Breast epithelium (tissue), 4 donors: ENCODE data around the gene BUB1B. TPM values are rescaled to one million over a fixed set of nuclear protein-coding genes. Genes with fewer than 3 reads are reported as not detected.

Experiments
- DNase-seq, 2 donors: peaks; one replicate each; pipeline ENCODE4 v3.0.0-alpha.2; 2019; ENCODE audit warnings: low spot score in 2 of 2
- H3K27ac ChIP-seq, 2 donors: fragments of 200-600 bp; sonication (generic) in 1 of 2; one replicate each; pipeline ENCODE4 v1.5.1; 2016 to 2019; ENCODE audit warnings: mild to moderate bottlenecking in 1 of 2
- H3K27me3 ChIP-seq, 2 donors: fragments of 200-600 bp; sonication (generic) in 1 of 2; one replicate each; pipeline versions ENCODE4 v1.5.1 to v1.6.0; 2017 to 2019; ENCODE audit warnings: control low read depth in 1 of 2, mild to moderate bottlenecking in 1 of 2
- H3K36me3 ChIP-seq: fragments of 200-600 bp; one replicate; pipeline ENCODE4 v1.5.1; 2019
- H3K4me1 ChIP-seq, 2 donors: fragments of 200-600 bp; sonication (generic); one replicate each; pipeline ENCODE4 v1.5.1; 2016 to 2019; ENCODE audit warnings: control low read depth in 1 of 2
- H3K4me3 ChIP-seq, 3 donors: fragments of 200-600 bp; sonication (generic); 1 replicate in 2 of 3; 2 replicates in 1 of 3; pipeline ENCODE4 v1.5.1; 2016 to 2019; ENCODE audit warnings: mild to moderate bottlenecking in 3 of 3, moderate library complexity in 2 of 3
- H3K9me3 ChIP-seq, 2 donors: fragments of 200-600 bp; sonication (generic) in 1 of 2; one replicate each; pipeline ENCODE4 v1.5.1; 2016 to 2019; ENCODE audit warnings: control low read depth in 1 of 2
- CTCF ChIP-seq, 3 donors: fragments of 450-650 bp; IDR thresholded peaks; one replicate each; pipeline ENCODE4 v1.5.1; 2016 to 2017; ENCODE audit warnings: antibody characterized with exemption in 3 of 3, mild to moderate bottlenecking in 3 of 3, moderate library complexity in 3 of 3
- POLR2A ChIP-seq: fragments of 450-650 bp; IDR thresholded peaks from one replicate; pipeline ENCODE4 v1.6.1; 2016; ENCODE audit warnings: antibody characterized with exemption, mild to moderate bottlenecking, moderate library complexity
- POLR2AphosphoS5 ChIP-seq, 3 donors: sonication (generic); formaldehyde crosslinking; IDR thresholded peaks; one replicate each; pipeline ENCODE4 v1.6.1; 2017; ENCODE audit warnings: antibody characterized with exemption in 3 of 3
- intact Hi-C: fragments of 100-400 bp; cut with DNase I; formaldehyde crosslinking; loops from one replicate; pipeline ENCODE4 v1.15.1; 2023; ENCODE audit warnings: low total_unique reads
- total RNA-seq, 3 donors: library from RNA; depleted of rRNA; stranded (reverse); fragments of >200 nt; gene quantifications; one replicate each; pipeline ENCODE4 v1.1.0, GENCODE V29; 2016

BUB1B gene
- total RNA-seq, 3 donors from 2014 or later: 0.33 to 1.9 (median 1.4) TPM

- intact Hi-C loops: no loop called here
- Histone ChIP-seq H3K9me3 (no peaks in the 10 kb centered on the region), H3K27me3 (no peaks in the 10 kb centered on the region), H3K36me3 (no peaks in the 10 kb centered on the region), H3K27ac (no peak overlapping the region), H3K4me1 (no peaks in the 10 kb centered on the region), H3K4me3 (no peak overlapping the region)
- TF ChIP-seq POLR2AphosphoS5 (IDR thresholded peaks at IDR 0.05): no peak
- TF ChIP-seq POLR2A: no peak
- TF ChIP-seq CTCF (IDR thresholded peaks at IDR 0.05): no peak
- DNase-seq: no peak
These were observed 104.5 kb downstream of the BUB1B start for GRCh38 chr15:40265355-40265754.

GRCh38 chr15:40265875-40266274 lies 105.0 kb downstream of the BUB1B start:
- Histone ChIP-seq H3K27me3 (no peaks in the 10 kb centered on the region), H3K4me1 (no peaks in the 10 kb centered on the region), H3K27ac (peak overlapping the region in 1 of 2 donors; percentile 64), H3K36me3 (no peaks in the 10 kb centered on the region), H3K9me3 (no peaks in the 10 kb centered on the region), H3K4me3 (no peak overlapping the region)
- TF ChIP-seq CTCF (IDR thresholded peaks at IDR 0.05) (no peak), POLR2AphosphoS5 (IDR thresholded peaks at IDR 0.05) (no peak), POLR2A (no peak)
- DNase-seq: no peak
- intact Hi-C loops: no loop called here

- no peak overlapping the region for H3K4me3 ChIP-seq
- TF ChIP-seq POLR2A (no peak), CTCF (IDR thresholded peaks at IDR 0.05) (no peak), POLR2AphosphoS5 (IDR thresholded peaks at IDR 0.05) (no peak)
- no peaks in the 10 kb centered on the region for H3K36me3 ChIP-seq
- H3K27me3 ChIP-seq: no peaks in the 10 kb centered on the region
- intact Hi-C loops: no loop called here
- no peaks in the 10 kb centered on the region for H3K9me3 ChIP-seq
- H3K4me1 ChIP-seq: no peaks in the 10 kb centered on the region
- peak overlapping the region; percentile 61 to 64 for H3K27ac ChIP-seq
- peak in 1 of 2 donors; percentile 53 for DNase-seq
These were observed 106.0 kb downstream of the BUB1B start for GRCh38 chr15:40266828-40267304.

- no peaks in the 10 kb centered on the region for H3K36me3 ChIP-seq
- intact Hi-C loops: no loop called here
- no peaks in the 10 kb centered on the region for H3K9me3 ChIP-seq
- H3K4me1 ChIP-seq: no peaks in the 10 kb centered on the region
- H3K27me3 ChIP-seq: no peaks in the 10 kb centered on the region
- TF ChIP-seq CTCF (IDR thresholded peaks at IDR 0.05): no peak
- TF ChIP-seq POLR2A: no peak
- TF ChIP-seq POLR2AphosphoS5 (IDR thresholded peaks at IDR 0.05): no peak
- no peak overlapping the region for H3K4me3 ChIP-seq
- no peak for DNase-seq
- H3K27ac ChIP-seq: no peak overlapping the region
These were observed 106.8 kb downstream of the BUB1B start for GRCh38 chr15:40267670-40268069.

GRCh38 chr15:40269604-40270003 lies 108.7 kb downstream of the BUB1B start:
- no peak for DNase-seq
- no peaks in the 10 kb centered on the region for H3K9me3 ChIP-seq
- no peaks in the 10 kb centered on the region for H3K4me1 ChIP-seq
- H3K4me3 ChIP-seq: no peak overlapping the region
- no peaks in the 10 kb centered on the region for H3K27me3 ChIP-seq
- H3K27ac ChIP-seq: no peak overlapping the region
- intact Hi-C loops: loop anchor here (5.0 to 10.0 kb wide), 2 partner anchors 32 to 225 kb away; partner anchors contain the start of gene PAK6
- H3K36me3 ChIP-seq: no peaks in the 10 kb centered on the region
- TF ChIP-seq CTCF (IDR thresholded peaks at IDR 0.05): no peak
- no peak for TF ChIP-seq POLR2AphosphoS5 (IDR thresholded peaks at IDR 0.05)
- no peak for TF ChIP-seq POLR2A
